Fibroblast of mammary gland (primary cell): ENCODE data around the gene WDFY2.

Experiments
- DNase-seq: peaks from one replicate; pipeline ENCODE4 v3.0.0-alpha.2; 2010; ENCODE audit warnings: low read depth
- H3K4me3 ChIP-seq: 2 replicates; pipeline ENCODE4 v1.5.1; 2011; ENCODE audit warnings: low read depth, mild to moderate bottlenecking, low read length, moderate library complexity; ENCODE audit not compliant: control insufficient read depth
- CTCF ChIP-seq: conservative IDR thresholded peaks from 2 replicates; pipeline ENCODE4 v1.5.1; 2011; ENCODE audit warnings: low read depth, low read length, inconsistent platforms; ENCODE audit not compliant: control insufficient read depth, insufficient read depth

The WDFY2 gene

GRCh38 chr13:51768976-51769375, 184.7 kb downstream of the WDFY2 start:
- no peak for TF ChIP-seq CTCF
- H3K4me3 ChIP-seq: no peak overlapping the region
- no peak for DNase-seq

GRCh38 chr13:51769455-51770127, 185.3 kb downstream of the WDFY2 start:
- peak; percentile 52 for DNase-seq
- no peak for TF ChIP-seq CTCF
- H3K4me3 ChIP-seq: no peak overlapping the region

- DNase-seq: no peak
- no peak overlapping the region for H3K4me3 ChIP-seq
- no peak for TF ChIP-seq CTCF
Observed at GRCh38 chr13:51770160-51770559, 185.9 kb downstream of the WDFY2 start.

DNA sequence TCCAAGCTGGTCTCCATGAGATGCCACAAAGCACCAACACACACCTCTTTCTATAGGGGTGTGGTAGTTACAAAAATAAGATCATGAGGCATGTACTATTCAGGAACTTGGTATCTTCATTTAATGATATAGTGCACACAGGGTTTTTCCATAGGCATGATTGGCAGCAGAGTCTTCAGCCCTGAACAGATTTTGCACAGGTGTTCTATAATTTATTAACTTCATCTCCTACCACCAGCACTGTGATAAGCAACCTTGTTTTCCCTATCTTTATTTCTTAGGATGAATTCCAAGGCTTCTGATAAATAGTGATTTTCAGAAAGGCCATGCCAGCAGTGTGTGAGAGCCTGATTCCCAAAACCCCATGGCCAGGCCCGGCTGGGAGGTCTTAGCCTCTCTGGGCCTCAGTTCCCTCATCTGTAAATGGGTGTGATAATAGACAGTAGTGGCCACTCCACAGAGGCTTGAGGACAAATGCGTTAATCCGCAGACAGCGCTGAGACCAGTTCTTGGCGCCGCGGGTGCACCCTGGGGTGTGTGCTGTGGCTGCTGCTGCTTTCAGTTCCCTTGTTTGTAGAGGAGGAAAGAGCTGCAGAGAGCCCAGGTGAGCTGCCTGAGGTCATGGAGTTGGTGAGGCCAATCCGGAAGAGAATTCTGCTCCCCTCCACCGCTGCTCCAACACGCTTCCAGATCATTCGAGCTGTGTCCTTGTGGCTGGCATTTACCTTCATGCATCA, 186.6 kb downstream of the WDFY2 start:
- DNase-seq: no peak
- H3K4me3 ChIP-seq: no peak overlapping the region
- no peak for TF ChIP-seq CTCF

- H3K4me3 ChIP-seq: no peak overlapping the region
- no peak for DNase-seq
- no peak for TF ChIP-seq CTCF
Observed at GRCh38 chr13:51771418-51772104, 187.3 kb downstream of the WDFY2 start.

GRCh38 chr13:51772105-51772455, 187.8 kb downstream of the WDFY2 start:
- no peak overlapping the region for H3K4me3 ChIP-seq
- TF ChIP-seq CTCF: no peak
- no peak for DNase-seq
